Fibroblast of lung (primary cell): ENCODE data around the gene MCM10.

ENCODE experiments used
- EZH2 ChIP-seq: IDR thresholded peaks from 2 replicates; pipeline ENCODE4 v1.5.1; 2012; ENCODE audit warnings: low read length, control low read depth, mild to moderate bottlenecking; ENCODE audit errors: missing control alignments
- TF ChIP-seq, protein P1 (sequence below), 2 donors: IDR thresholded peaks in 1 of 2; conservative IDR thresholded peaks in 1 of 2; 1 replicate in 1 of 2; 2 replicates in 1 of 2; pipeline ENCODE4 v1.5.1; 2011 to 2012; ENCODE audit warnings: low read length in 2 of 2, control low read depth in 1 of 2, inconsistent platforms in 1 of 2, low read depth in 1 of 2, mild to moderate bottlenecking in 1 of 2

DNA sequence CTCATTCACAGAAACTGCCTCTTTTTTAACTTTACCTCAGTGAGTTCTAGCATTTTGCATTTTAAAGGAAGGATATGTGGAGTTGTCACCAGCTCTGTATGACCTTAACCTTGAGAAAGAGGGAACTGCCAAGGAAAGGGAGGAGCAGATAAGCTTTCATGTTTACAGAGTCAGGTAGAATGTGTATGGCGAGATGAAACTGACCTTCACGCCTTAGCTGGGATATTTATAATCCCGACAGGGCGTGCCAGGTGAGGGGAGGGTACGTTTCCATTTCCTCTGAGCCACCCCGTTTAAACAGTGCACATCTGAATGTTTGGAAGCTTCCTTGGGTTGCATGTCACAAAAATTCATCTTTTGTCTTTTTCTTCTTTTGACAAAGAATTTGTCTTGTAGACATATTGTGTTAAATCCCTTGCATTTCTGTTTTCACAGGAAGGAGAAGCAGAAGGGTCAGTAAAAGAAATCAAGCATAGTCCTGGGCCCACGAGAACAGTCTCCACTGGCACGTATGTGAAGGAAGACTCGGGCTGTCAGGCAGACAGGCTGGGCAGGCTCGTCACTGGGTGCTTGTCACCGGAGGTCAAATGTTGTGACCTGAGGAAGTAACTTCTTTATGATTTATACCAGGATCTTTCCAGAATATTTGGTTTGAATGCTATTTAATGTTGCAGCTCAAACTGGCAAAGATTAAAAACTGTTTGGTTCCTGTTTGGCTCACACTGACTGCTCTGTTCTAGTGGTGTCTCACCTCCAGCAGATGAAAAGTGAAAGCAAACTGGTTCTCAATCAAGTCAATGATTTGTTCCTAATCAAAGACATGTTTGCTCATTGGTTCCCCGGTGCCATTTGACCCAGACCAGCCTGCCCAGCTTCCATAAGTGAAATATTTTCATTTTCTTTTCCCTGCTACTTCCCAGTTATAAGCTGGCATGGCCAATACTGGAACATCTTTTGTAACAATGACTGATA is 45.2 kb upstream of the MCM10 start:
- TF ChIP-seq, protein P1, sequence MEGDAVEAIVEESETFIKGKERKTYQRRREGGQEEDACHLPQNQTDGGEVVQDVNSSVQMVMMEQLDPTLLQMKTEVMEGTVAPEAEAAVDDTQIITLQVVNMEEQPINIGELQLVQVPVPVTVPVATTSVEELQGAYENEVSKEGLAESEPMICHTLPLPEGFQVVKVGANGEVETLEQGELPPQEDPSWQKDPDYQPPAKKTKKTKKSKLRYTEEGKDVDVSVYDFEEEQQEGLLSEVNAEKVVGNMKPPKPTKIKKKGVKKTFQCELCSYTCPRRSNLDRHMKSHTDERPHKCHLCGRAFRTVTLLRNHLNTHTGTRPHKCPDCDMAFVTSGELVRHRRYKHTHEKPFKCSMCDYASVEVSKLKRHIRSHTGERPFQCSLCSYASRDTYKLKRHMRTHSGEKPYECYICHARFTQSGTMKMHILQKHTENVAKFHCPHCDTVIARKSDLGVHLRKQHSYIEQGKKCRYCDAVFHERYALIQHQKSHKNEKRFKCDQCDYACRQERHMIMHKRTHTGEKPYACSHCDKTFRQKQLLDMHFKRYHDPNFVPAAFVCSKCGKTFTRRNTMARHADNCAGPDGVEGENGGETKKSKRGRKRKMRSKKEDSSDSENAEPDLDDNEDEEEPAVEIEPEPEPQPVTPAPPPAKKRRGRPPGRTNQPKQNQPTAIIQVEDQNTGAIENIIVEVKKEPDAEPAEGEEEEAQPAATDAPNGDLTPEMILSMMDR (conservative IDR thresholded peaks at IDR 0.05 in 1 of 2, IDR thresholded peaks at IDR 0.05 in 1 of 2; ENCODE audit: low read depth in 1 of 2, low read length in 2 of 2), result no peak
- TF ChIP-seq EZH2, result no peak
